Activated T-helper 2 cell treated with anti-CD3 and anti-CD28 coated beads, Interferon-gamma antibody, Interleukin-2, Interleukin-4, amounts not matched to agents 10 μg/mL and 5 μg/mL and 100 μg/mL, durations not matched to agents 14 hours and 24 hours and 36 hours (primary cell): ENCODE measurements around the gene SLC8A2. TPM values are rescaled to one million over a fixed set of nuclear protein-coding genes. Genes with fewer than 3 reads are reported as not detected.
A peak's percentile ranks its signal among the peaks of the same experiment; 100 is the strongest.
"Not testable (repeated sequence)": the region's sequence is repeated elsewhere in the genome, so short reads cannot be mapped to it uniquely, and the experiment has no call there.

Source experiments
- DNase-seq: peaks from one replicate; pipeline ENCODE4 v3.0.0; 2021; ENCODE audit warnings: low spot score
- H3K27ac Mint-ChIP-seq: one replicate; pipeline ENCODE4 v1.8.0; 2021; ENCODE audit warnings: mixed read lengths
- H3K27me3 Mint-ChIP-seq: one replicate; pipeline ENCODE4 v1.8.0; 2021; ENCODE audit warnings: low read depth, mixed read lengths
- H3K36me3 Mint-ChIP-seq: one replicate; pipeline ENCODE4 v1.8.0; 2021; ENCODE audit warnings: low read depth, mixed read lengths
- H3K4me1 Mint-ChIP-seq: one replicate; pipeline ENCODE4 v1.8.0; 2021; ENCODE audit warnings: low read depth, mixed read lengths
- H3K4me3 Mint-ChIP-seq: one replicate; pipeline ENCODE4 v1.8.0; 2021; ENCODE audit warnings: low read depth, mild to moderate bottlenecking, moderate library complexity, mixed read lengths
- H3K9me3 Mint-ChIP-seq: one replicate; pipeline ENCODE4 v1.8.0; 2021; ENCODE audit warnings: mixed read lengths
- intact Hi-C: fragments of 100-400 bp; cut with micrococcal nuclease; formaldehyde crosslinking; loops from one replicate; pipeline ENCODE4 v1.15.1; 2023
- total RNA-seq: library from RNA; stranded (reverse); gene quantifications from 2 replicates; pipeline ENCODE4 v1.2.3, GENCODE V29; 2022

The SLC8A2 gene
- total RNA-seq, 1 donor from 2014 or later: not detected

- Mint-ChIP-seq H3K4me1 (no peaks in the 10 kb centered on the region), H3K4me3 (no peak overlapping the region), H3K36me3 (no peaks in the 10 kb centered on the region), H3K27ac (no peak overlapping the region), H3K27me3 (peaks cover 5% of the 10 kb centered on the region), H3K9me3 (no peaks in the 10 kb centered on the region)
- intact Hi-C loops: loop anchor here (1.0 to 5.0 kb wide), 2 partner anchors 95 to 109 kb away; no protein-coding TSS in a partner anchor
- DNase-seq: peak; percentile 70
Observed at GRCh38 chr19:47391510-47392223, 80.0 kb downstream of the SLC8A2 start.

DNA sequence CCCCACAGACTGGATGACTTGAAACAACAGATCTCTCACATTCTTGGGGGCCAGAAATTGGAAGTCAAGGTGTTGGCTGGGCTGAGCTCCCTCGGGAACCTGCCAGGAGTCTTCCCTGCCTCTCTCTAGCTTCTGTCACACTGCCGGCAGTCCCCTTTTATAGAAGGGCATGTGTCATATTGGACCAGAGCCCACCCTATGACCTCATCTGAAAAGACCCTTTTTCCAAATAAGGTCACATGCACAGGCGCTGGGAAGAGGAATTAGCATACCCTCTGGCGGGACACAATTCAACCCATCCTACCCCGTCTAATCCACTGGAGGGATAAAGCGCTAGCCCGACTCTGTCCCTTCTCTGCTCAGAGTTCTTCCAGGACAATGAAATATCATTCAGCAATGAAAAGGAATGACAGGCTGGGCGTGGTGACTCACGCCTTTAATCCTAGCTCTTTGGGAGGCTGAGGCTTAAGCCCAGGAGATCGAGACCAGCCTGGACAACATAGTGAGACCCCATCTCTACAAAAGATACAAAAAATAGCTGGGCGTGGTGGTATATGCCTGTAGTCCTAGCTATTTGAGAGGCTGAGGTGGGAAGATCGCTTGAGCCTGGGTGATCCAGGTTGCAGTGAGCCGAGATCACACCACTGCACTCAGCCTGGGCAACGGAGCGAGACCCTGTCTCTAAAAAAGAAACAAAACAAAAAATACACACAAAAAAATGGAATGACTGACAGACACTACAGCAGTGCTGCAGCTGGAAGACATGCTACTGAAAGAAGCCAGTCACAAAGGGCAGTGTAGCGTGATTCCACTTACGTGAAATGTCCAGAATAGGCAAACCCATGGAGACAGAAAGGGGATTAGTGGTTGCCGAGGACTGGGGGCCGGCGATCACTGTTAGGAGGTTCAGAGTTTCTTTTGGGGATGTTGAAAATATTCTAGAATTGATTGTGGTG, 80.9 kb downstream of the SLC8A2 start:
- Mint-ChIP-seq H3K4me3 (no peak overlapping the region), H3K27me3 (peaks cover 5% of the 10 kb centered on the region), H3K27ac (no peak overlapping the region), H3K36me3 (no peaks in the 10 kb centered on the region), H3K9me3 (no peaks in the 10 kb centered on the region), H3K4me1 (no peaks in the 10 kb centered on the region)
- no peak for DNase-seq
- intact Hi-C loops: loop anchor here (1.0 to 5.0 kb wide), 2 partner anchors 95 to 109 kb away; no protein-coding TSS in a partner anchor

- Mint-ChIP-seq H3K4me3 (no peak overlapping the region), H3K27me3 (peaks cover 3% of the 10 kb centered on the region), H3K9me3 (no peaks in the 10 kb centered on the region), H3K36me3 (no peaks in the 10 kb centered on the region), H3K4me1 (no peaks in the 10 kb centered on the region), H3K27ac (no peak overlapping the region)
- no peak for DNase-seq
- intact Hi-C loops: no loop called here
Observed at GRCh38 chr19:47389150-47389556, 82.5 kb downstream of the SLC8A2 start.

DNA sequence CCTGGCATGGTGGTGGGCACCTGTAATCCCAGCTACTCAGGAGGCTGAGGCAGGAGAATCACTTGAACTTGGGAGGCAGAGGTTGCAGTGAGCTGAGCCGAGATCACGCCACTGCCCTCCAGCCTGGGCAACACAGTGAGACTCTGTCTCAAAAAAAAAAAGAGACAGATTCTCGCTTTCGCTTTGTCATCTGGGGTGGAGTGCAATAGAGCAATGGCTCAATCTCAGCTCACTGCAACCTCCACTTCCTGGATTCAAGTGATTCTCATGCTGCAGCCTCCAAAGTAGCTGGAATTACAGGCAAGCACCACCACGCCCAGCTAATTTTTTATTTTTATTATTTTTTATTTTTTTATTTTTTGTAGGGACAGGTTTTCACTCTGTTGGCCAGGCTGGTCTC, 83.0 kb downstream of the SLC8A2 start:
- H3K27ac Mint-ChIP-seq, DNase-seq, H3K27me3 Mint-ChIP-seq, H3K4me1 Mint-ChIP-seq, H3K9me3 Mint-ChIP-seq, H3K4me3 Mint-ChIP-seq, intact Hi-C loops, H3K36me3 Mint-ChIP-seq: not testable (repeated sequence)

DNA sequence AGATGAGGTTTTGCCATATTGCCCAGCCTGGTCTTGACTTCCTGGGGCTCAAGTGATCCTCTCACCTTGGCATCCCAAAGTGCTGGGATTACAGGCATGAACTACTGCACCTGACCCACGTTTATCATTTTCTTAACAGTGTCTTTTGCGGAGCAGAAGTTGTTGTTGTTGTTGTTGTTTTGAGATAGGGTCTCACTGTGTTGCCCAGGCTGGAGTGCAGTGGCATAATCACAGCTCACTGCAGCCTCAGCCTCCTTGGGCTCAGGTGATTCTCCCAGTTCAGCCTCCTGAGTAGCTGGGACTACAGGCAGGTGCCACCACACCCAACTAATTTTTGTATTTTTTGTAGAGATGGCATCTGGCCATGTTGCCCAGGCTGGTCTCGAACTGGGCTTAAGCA, 84.1 kb downstream of the SLC8A2 start:
- H3K9me3 Mint-ChIP-seq, DNase-seq, H3K27ac Mint-ChIP-seq, H3K4me1 Mint-ChIP-seq, H3K4me3 Mint-ChIP-seq, intact Hi-C loops, H3K36me3 Mint-ChIP-seq, H3K27me3 Mint-ChIP-seq: not testable (repeated sequence)

- DNase-seq, H3K4me1 Mint-ChIP-seq, intact Hi-C loops, H3K9me3 Mint-ChIP-seq, H3K27me3 Mint-ChIP-seq, H3K36me3 Mint-ChIP-seq, H3K27ac Mint-ChIP-seq, H3K4me3 Mint-ChIP-seq: not testable (repeated sequence)
Observed at GRCh38 chr19:47386582-47386981, 85.1 kb downstream of the SLC8A2 start.

- H3K27me3 Mint-ChIP-seq, H3K4me3 Mint-ChIP-seq, H3K9me3 Mint-ChIP-seq, DNase-seq, H3K27ac Mint-ChIP-seq, intact Hi-C loops: not testable (repeated sequence)
- Mint-ChIP-seq H3K4me1 (peaks cover 13% of the 10 kb centered on the region), H3K36me3 (peaks cover 22% of the 10 kb centered on the region)
Observed at GRCh38 chr19:47384533-47384932, 87.2 kb downstream of the SLC8A2 start.

DNA sequence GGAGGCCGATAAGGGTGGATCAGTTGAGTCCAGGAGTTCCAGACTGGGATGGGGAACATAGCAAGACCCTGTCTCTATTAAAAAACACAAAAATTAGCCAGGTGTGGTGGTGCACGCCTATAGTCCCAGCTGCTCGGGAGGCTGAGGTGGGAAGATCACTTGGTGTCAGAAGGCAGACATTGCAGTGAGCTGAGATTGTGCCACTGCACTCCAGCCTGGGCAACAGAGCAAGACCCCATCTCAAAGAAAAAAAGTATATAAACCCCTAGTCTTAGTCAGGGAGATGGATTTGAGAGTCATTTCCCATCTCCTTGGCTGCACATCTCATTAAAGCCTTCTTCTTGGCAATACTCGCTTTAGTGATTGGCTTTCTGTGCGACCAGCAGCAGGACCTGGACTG, 87.8 kb downstream of the SLC8A2 start:
- H3K27me3 Mint-ChIP-seq, DNase-seq, H3K9me3 Mint-ChIP-seq, H3K27ac Mint-ChIP-seq, intact Hi-C loops, H3K4me3 Mint-ChIP-seq: not testable (repeated sequence)
- Mint-ChIP-seq H3K4me1 (peaks cover 13% of the 10 kb centered on the region), H3K36me3 (peaks cover 22% of the 10 kb centered on the region)

DNA sequence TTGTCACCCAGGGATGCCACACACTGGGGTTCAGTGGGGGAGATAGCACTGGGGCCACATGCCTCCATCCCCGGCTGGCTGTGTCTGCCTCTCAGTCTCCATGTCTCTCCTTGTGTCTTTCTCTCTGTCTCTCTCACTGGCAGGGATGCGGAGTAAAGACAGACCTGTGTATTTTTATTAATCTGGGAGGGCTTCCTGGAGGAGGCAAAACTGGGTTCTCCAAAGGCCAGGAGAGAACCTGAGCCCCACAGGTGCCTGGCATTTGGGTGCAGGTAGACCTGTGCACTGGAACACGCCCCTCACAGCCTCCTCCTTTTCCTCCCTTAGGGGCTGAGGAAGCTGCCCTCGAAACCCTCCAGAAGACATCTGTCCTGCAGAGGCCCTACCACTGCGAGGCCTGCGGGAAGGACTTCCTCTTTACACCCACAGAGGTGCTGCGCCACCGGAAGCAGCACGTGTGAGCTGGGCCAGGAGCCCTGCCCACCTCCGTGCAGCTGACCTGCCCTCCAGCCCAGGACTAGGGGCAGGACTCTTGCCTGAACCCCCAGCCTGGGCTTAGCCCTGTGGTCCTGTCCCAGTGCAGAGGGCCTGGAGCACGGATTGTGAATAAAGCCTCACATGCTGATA, 89.9 kb downstream of the SLC8A2 start:
- Mint-ChIP-seq H3K4me3 (no peak overlapping the region), H3K9me3 (no peaks in the 10 kb centered on the region), H3K36me3 (peaks cover 22% of the 10 kb centered on the region), H3K27ac (no peak overlapping the region), H3K4me1 (peaks cover 13% of the 10 kb centered on the region), H3K27me3 (no peaks in the 10 kb centered on the region)
- DNase-seq: peak; percentile 13
- intact Hi-C loops: no loop called here

DNA sequence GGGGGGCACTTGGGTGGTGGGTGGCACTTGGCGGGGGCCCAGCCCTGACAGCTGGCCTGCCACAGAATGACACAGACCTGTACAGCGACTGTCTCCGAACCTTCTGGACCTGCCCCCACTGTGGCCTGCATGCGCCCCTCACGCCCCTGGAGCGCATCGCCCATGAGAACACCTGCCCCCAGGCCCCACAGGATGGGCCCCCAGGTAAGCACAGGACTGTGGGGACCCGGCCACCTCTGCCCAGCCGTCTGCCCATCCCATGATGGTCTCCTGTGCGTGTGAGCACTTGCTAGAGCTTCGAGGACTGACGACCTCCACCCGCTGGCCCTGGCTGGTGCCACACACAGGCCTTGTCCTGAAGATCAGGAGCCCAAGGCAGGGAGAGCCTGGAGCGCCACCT, 90.6 kb downstream of the SLC8A2 start:
- Mint-ChIP-seq H3K36me3 (peaks cover 23% of the 10 kb centered on the region), H3K27ac (no peak overlapping the region), H3K9me3 (no peaks in the 10 kb centered on the region), H3K4me1 (peaks cover 13% of the 10 kb centered on the region), H3K27me3 (no peaks in the 10 kb centered on the region), H3K4me3 (no peak overlapping the region)
- intact Hi-C loops: no loop called here
- DNase-seq: no peak

- Mint-ChIP-seq H3K36me3 (peaks cover 25% of the 10 kb centered on the region), H3K4me1 (peaks cover 13% of the 10 kb centered on the region), H3K27ac (no peak overlapping the region), H3K4me3 (no peak overlapping the region), H3K9me3 (no peaks in the 10 kb centered on the region), H3K27me3 (no peaks in the 10 kb centered on the region)
- intact Hi-C loops: no loop called here
- DNase-seq: no peak
Observed at GRCh38 chr19:47380559-47380958, 91.1 kb downstream of the SLC8A2 start.

- Mint-ChIP-seq H3K27me3 (no peaks in the 10 kb centered on the region), H3K4me1 (peaks cover 13% of the 10 kb centered on the region), H3K27ac (no peak overlapping the region), H3K4me3 (no peak overlapping the region), H3K36me3 (peaks cover 27% of the 10 kb centered on the region), H3K9me3 (no peaks in the 10 kb centered on the region)
- DNase-seq: no peak
- intact Hi-C loops: no loop called here
Observed at GRCh38 chr19:47379381-47379938, 92.2 kb downstream of the SLC8A2 start.
